Type B pancreatic cell (in vitro differentiated cells): ENCODE measurements around the gene IPO5. TPM values are rescaled to one million over a fixed set of nuclear protein-coding genes. Genes with fewer than 3 reads are reported as not detected.

ENCODE experiments used
- DNase-seq: peaks from one replicate; pipeline ENCODE4 v3.0.0; 2021; ENCODE audit warnings: mixed read lengths; ENCODE audit not compliant: unreplicated experiment; ENCODE audit errors: extremely low spot score
- H3K27ac Mint-ChIP-seq: 2 replicates; pipeline ENCODE4 v1.8.0; 2021; ENCODE audit warnings: mild to moderate bottlenecking, mixed read lengths
- H3K27me3 Mint-ChIP-seq: 2 replicates; pipeline ENCODE4 v1.8.0; 2021; ENCODE audit warnings: mixed read lengths
- H3K36me3 Mint-ChIP-seq: 2 replicates; pipeline ENCODE4 v1.8.0; 2021; ENCODE audit warnings: mixed read lengths
- H3K4me1 Mint-ChIP-seq: one replicate; pipeline ENCODE4 v1.8.0; 2021; ENCODE audit warnings: mixed read lengths; ENCODE audit not compliant: unreplicated experiment
- H3K4me3 Mint-ChIP-seq: 2 replicates; pipeline ENCODE4 v1.8.0; 2021; ENCODE audit warnings: mild to moderate bottlenecking, mixed read lengths
- H3K9me3 Mint-ChIP-seq: 2 replicates; pipeline ENCODE4 v1.8.0; 2021; ENCODE audit warnings: mixed read lengths
- long read RNA-seq: library from polyadenylated mRNA; unstranded; transcript quantifications from one replicate; pipeline ENCODE4 v2.0.0, GENCODE V29; 2020
- total RNA-seq: library from RNA; stranded (reverse); gene quantifications from 2 replicates; pipeline ENCODE4 v1.2.1, GENCODE V29; 2021; ENCODE audit warnings: low replicate concordance
- TF ChIP-seq, protein P1 (sequence below): fragments of 200-600 bp; sonication (generic); conservative IDR thresholded peaks from 2 replicates; pipeline ENCODE4 v1.5.0; 2021; ENCODE audit warnings: antibody characterized with exemption, mild to moderate bottlenecking

The IPO5 gene
- total RNA-seq = 136 and 202 TPM in 2 replicates
- long read RNA-seq, transcript IPO5-222 (26 exons, 3,419 nt) = major isoform, 125 of 216 reads
- long read RNA-seq, partial matches to known transcripts = 77 of 216 reads
- long read RNA-seq, other reads (novel, unspliced or antisense) = 11 of 216 reads

DNA sequence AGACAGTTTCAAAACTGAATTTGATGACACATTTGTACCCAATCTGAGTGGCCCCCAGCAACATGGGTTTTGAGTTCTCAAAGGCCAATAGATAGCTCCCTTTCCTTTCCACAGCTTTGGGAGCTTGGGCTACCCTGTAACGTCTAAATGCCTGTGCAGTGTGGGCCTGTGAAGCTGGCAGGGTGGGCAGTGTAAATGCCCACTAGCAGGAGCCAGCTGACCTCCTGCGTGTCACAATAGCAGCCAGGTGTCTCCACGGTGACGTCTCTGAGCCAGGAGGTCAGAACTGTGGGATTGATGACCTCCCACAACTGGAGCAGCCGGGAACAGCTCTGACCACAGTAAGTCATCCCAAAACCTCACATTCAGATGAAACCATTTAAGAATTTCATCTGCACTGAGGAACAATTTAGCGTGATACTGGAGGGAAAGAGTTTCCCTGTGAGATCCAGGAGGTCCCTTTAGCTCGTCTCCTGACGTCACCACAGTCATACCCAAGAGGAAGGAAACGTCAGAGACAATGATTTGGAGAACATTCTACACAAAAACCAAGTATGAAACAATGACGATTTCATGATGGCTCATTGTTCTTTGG, at the start of gene IPO5:
IPO5 (plus strand) TSS at position 300 of the 595 bp plus-strand sequence. CDS start 23,022 bp downstream, outside the sequence.
- peaks cover 4% of the 10 kb centered on the region for H3K36me3 Mint-ChIP-seq
- no peak for DNase-seq
- peaks cover 5% of the 10 kb centered on the region for H3K9me3 Mint-ChIP-seq
- TF ChIP-seq, protein P1, sequence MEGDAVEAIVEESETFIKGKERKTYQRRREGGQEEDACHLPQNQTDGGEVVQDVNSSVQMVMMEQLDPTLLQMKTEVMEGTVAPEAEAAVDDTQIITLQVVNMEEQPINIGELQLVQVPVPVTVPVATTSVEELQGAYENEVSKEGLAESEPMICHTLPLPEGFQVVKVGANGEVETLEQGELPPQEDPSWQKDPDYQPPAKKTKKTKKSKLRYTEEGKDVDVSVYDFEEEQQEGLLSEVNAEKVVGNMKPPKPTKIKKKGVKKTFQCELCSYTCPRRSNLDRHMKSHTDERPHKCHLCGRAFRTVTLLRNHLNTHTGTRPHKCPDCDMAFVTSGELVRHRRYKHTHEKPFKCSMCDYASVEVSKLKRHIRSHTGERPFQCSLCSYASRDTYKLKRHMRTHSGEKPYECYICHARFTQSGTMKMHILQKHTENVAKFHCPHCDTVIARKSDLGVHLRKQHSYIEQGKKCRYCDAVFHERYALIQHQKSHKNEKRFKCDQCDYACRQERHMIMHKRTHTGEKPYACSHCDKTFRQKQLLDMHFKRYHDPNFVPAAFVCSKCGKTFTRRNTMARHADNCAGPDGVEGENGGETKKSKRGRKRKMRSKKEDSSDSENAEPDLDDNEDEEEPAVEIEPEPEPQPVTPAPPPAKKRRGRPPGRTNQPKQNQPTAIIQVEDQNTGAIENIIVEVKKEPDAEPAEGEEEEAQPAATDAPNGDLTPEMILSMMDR = no peak
- H3K4me3 Mint-ChIP-seq = no peak within 1 kb of the TSS
- no peak within 1 kb of the TSS for H3K27ac Mint-ChIP-seq
- no peaks in the 10 kb centered on the region for H3K27me3 Mint-ChIP-seq
- H3K4me1 Mint-ChIP-seq = no peaks in the 10 kb centered on the region

DNA sequence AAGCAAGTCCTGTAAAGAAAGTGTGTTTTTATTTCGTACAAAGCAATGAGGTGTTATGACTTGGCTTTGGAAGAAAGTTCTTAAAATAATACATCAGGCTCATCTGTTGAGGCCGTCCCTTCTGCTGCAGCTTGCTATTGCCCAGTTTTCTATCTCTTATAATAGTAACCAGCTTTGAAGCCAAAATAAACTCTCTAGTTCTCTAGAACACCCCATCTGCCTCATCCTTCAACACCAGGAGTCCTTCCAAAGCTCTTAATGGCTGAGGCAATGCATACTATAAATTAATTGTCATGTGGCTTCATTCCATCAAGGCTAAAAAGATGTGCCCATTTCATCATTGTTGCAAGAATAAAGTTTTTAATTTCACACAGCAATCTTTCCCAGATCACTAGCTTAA, 49.4 kb upstream of the IPO5 start:
- H3K27ac Mint-ChIP-seq = no peak overlapping the region
- TF ChIP-seq, protein P1 = no peak
- H3K27me3 Mint-ChIP-seq = peaks cover 9% of the 10 kb centered on the region
- no peak overlapping the region for H3K4me3 Mint-ChIP-seq
- no peaks in the 10 kb centered on the region for H3K9me3 Mint-ChIP-seq
- DNase-seq = no peak
- no peaks in the 10 kb centered on the region for H3K4me1 Mint-ChIP-seq
- H3K36me3 Mint-ChIP-seq = no peaks in the 10 kb centered on the region

DNA sequence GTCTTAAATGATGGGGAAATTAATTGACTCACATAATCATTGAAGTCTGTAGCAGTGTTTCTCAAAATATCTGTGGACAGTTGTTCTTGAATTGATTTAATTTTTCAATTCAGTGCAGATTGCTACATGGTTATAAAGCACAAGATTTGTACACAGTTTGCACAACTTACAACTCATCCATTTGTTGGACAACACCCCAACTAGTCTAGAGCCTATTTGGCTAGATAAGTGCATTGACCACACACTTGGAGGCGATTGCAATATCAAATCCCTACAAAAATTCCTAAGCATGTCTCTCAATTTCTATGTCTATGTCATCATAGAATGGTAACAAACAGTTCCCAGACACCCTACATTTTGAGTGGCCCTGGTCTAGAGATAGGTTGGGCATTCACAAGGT, 48.0 kb upstream of the IPO5 start:
- DNase-seq = no peak
- Mint-ChIP-seq H3K27ac (no peak overlapping the region), H3K9me3 (peaks cover under 1% of the 10 kb centered on the region), H3K4me3 (no peak overlapping the region), H3K36me3 (no peaks in the 10 kb centered on the region), H3K27me3 (peaks cover 9% of the 10 kb centered on the region), H3K4me1 (no peaks in the 10 kb centered on the region)
- TF ChIP-seq, protein P1 = no peak

DNA sequence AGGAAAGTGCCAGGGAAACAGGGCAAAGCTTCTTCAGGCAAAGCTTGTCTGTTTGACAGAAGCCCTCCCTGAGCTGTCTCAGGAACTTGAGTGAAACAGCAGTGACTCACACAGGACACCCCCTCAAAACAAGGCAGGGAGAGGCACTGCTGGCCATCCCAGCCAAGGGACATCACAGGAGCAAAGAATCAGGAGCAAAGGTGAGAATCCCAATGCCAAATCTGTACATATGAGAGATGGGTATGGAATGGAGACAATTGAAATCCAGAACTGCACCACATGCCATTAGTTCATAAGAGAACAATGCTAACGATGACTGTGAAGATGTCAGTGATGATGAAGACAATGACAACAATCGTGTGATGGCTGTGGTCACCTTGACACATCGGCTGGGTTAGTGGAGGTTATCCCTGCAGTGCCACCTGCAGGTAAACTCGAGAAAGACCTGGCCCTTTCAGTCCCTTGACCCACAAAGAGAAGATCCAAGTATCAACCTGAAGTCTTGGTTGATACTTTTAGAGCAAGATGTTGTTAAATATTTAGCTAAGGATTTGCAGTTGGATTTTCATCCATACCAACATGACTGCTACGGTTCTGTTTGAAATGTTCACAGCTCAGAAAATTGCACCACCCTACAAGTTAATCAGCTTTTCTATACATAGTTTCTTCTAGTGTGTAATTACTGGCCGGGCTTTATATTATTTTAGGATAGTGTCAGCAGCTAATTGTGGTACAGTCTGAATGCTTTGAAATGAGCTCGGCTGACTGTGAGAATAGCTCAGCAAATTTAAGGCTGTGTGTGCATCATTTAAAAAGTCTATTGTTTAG, 42.0 kb upstream of the IPO5 start:
- Mint-ChIP-seq H3K27me3 (peaks cover 4% of the 10 kb centered on the region), H3K27ac (no peak overlapping the region), H3K4me1 (no peaks in the 10 kb centered on the region), H3K36me3 (no peaks in the 10 kb centered on the region), H3K9me3 (peaks cover 19% of the 10 kb centered on the region), H3K4me3 (no peak overlapping the region)
- TF ChIP-seq, protein P1 = peak; percentile 58
- DNase-seq = no peak

DNA sequence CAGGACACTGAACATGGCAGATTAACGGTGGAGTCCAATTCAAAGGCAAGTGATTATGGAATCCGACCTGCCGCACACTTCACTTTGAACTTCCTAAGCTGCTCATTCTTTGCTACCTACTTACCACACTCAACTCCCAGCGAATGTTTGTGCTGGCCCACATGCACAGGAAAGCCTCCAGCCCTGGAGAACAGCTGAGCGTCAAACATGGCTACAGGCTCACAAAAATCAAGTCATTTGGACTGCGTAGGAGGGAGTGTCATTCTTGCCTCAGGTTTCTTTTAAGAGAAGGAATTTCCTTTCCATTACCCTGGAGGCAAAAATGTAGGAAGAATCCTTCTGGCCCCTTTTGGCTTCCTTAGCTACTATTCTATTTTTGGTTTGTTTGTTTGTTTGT, 41.3 kb upstream of the IPO5 start:
- DNase-seq = no peak
- H3K4me3 Mint-ChIP-seq = no peak overlapping the region
- no peak overlapping the region for H3K27ac Mint-ChIP-seq
- peaks cover 19% of the 10 kb centered on the region for H3K9me3 Mint-ChIP-seq
- no peaks in the 10 kb centered on the region for H3K36me3 Mint-ChIP-seq
- peaks cover 4% of the 10 kb centered on the region for H3K27me3 Mint-ChIP-seq
- TF ChIP-seq, protein P1 = no peak
- H3K4me1 Mint-ChIP-seq = no peaks in the 10 kb centered on the region
